Neuronal stem cell (in vitro differentiated cells): ENCODE results near the gene CRADD.

ENCODE experiments used
- DNase-seq: peaks from one replicate; pipeline ENCODE4 v3.0.0-alpha.2; 2013; ENCODE audit warnings: low spot score
- H2AFZ ChIP-seq: one replicate; pipeline ENCODE4 v1.6.1; 2013; ENCODE audit warnings: mild to moderate bottlenecking, low read length, inconsistent platforms
- H2AK5ac ChIP-seq: 2 replicates; pipeline ENCODE4 v1.6.1; 2013; ENCODE audit warnings: low read depth, mild to moderate bottlenecking, inconsistent platforms, low read length, moderate library complexity, mixed read lengths
- H2BK120ac ChIP-seq: 2 replicates; pipeline ENCODE4 v1.6.1; 2013; ENCODE audit warnings: low read depth, mild to moderate bottlenecking, inconsistent platforms, low read length, moderate library complexity, mixed read lengths
- H2BK12ac ChIP-seq: one replicate; pipeline ENCODE4 v1.6.1; 2013; ENCODE audit warnings: low read length, inconsistent platforms
- H2BK15ac ChIP-seq: 2 replicates; pipeline ENCODE4 v1.6.1; 2013; ENCODE audit warnings: mild to moderate bottlenecking, low read length, inconsistent platforms, mixed read lengths
- H2BK5ac ChIP-seq: one replicate; pipeline ENCODE4 v1.6.1; 2013; ENCODE audit warnings: inconsistent platforms, mild to moderate bottlenecking, low read length, moderate library complexity
- H3K14ac ChIP-seq: one replicate; pipeline ENCODE4 v1.6.1; 2013; ENCODE audit warnings: low read length, inconsistent platforms
- H3K18ac ChIP-seq: 2 replicates; pipeline ENCODE4 v1.6.1; 2013; ENCODE audit warnings: low read length, inconsistent platforms
- H3K23ac ChIP-seq: 2 replicates; pipeline ENCODE4 v1.6.1; 2013; ENCODE audit warnings: low read depth, mild to moderate bottlenecking, mixed read lengths, low read length, inconsistent platforms; ENCODE audit not compliant: poor library complexity
- H3K27ac ChIP-seq: replicated peaks from 3 replicates; pipeline ENCODE4 v1.5.1; 2013; ENCODE audit warnings: low read length, inconsistent platforms
- H3K27me3 ChIP-seq, 3 experiments: 2 replicates each; pipeline ENCODE4 v1.6.1; 2013; ENCODE audit warnings: low read length in 3 of 3, mild to moderate bottlenecking in 2 of 3, inconsistent platforms in 1 of 3, low read depth in 1 of 3, mixed read lengths in 1 of 3, moderate library complexity in 1 of 3; ENCODE audit not compliant: control insufficient read depth in 3 of 3, insufficient read depth in 3 of 3
- H3K36me3 ChIP-seq, 2 donors: replicated peaks in 1 of 2; 2 replicates each; pipeline ENCODE4 v1.6.1; 2013; ENCODE audit warnings: low read length in 2 of 2; ENCODE audit not compliant: control insufficient read depth in 2 of 2, insufficient read depth in 2 of 2
- H3K4ac ChIP-seq: 2 replicates; pipeline ENCODE4 v1.6.1; 2013; ENCODE audit warnings: inconsistent platforms, mild to moderate bottlenecking, low read length, moderate library complexity
- H3K4me1 ChIP-seq, 2 donors: 1 replicate in 1 of 2; 2 replicates in 1 of 2; pipeline ENCODE4 v1.6.1; 2013; ENCODE audit warnings: low read length in 2 of 2, low read depth in 1 of 2; ENCODE audit not compliant: control insufficient read depth in 2 of 2, insufficient read depth in 1 of 2
- H3K4me2 ChIP-seq: one replicate; pipeline ENCODE4 v1.6.1; 2013; ENCODE audit warnings: mild to moderate bottlenecking, low read length, inconsistent platforms; ENCODE audit not compliant: insufficient read depth, poor library complexity, severe bottlenecking
- H3K4me3 ChIP-seq, 2 donors: 2 replicates each; pipeline ENCODE4 v1.5.1; 2013; ENCODE audit warnings: low read length in 2 of 2, mild to moderate bottlenecking in 2 of 2, inconsistent platforms in 1 of 2, moderate library complexity in 1 of 2
- H3K79me1 ChIP-seq: one replicate; pipeline ENCODE4 v1.6.1; 2013; ENCODE audit warnings: low read depth, mild to moderate bottlenecking, inconsistent platforms, low read length, moderate library complexity
- H3K9ac ChIP-seq: one replicate; pipeline ENCODE4 v1.6.1; 2013; ENCODE audit warnings: mild to moderate bottlenecking, low read depth, low read length, inconsistent platforms; ENCODE audit not compliant: poor library complexity
- H3K9me3 ChIP-seq, 2 donors: replicated peaks in 1 of 2; 2 replicates each; pipeline versions ENCODE3 to v1.6.1; 2013; ENCODE audit warnings: low read length in 2 of 2, mild to moderate bottlenecking in 2 of 2, inconsistent platforms in 1 of 2, low read depth in 1 of 2, mixed read lengths in 1 of 2, moderate library complexity in 1 of 2; ENCODE audit not compliant: control insufficient read depth in 2 of 2, insufficient read depth in 1 of 2
- H4K8ac ChIP-seq: one replicate; pipeline ENCODE4 v1.6.1; 2013; ENCODE audit warnings: low read depth, mild to moderate bottlenecking, inconsistent platforms, low read length, moderate library complexity
- H4K91ac ChIP-seq: one replicate; pipeline ENCODE4 v1.6.1; 2013; ENCODE audit warnings: low read length, low read depth, mild to moderate bottlenecking, inconsistent platforms; ENCODE audit not compliant: poor library complexity
- WGBS, 2 donors: extraction: QIAGEN DNeasy Blood & Tissue Kit; methylation state at CpG; one replicate each; pipeline ENCODE4 v1.1.7; 2013; ENCODE audit warnings: missing lambda C conversion rate in 2 of 2, mixed read lengths in 1 of 2; ENCODE audit not compliant: insufficient read length in 2 of 2, insufficient replicate concordance in 1 of 2; ENCODE audit errors: extremely low coverage in 2 of 2; 5-methylcytosine and 5-hydroxymethylcytosine counted together

Gene CRADD

DNA sequence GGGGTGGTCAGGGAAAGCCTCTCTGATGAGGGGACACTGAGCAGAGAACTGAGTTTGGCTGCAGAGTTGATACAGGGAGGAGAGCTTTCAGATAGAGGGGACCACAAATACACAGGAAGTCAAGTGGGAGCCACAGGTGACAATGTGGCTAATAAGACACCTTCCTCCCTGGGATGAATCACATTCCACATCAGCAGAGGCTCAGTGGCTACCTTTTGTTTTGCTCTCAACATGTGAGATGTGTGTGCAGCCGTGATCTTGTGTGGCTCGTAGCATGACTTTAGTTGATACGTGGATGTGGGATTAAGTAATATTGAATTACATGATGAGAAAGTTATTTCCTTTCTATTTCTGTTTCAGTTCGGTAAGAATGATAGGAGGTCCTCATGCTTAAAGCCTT, 7.5 kb downstream of the CRADD start:
- no peak overlapping the region for H3K14ac ChIP-seq
- H3K4me3 ChIP-seq: no peak overlapping the region
- no peak overlapping the region for H2AK5ac ChIP-seq
- no peak overlapping the region for H3K23ac ChIP-seq
- H3K27me3 ChIP-seq: no peaks in the 10 kb centered on the region
- H2BK5ac ChIP-seq: no peak overlapping the region
- H2BK120ac ChIP-seq: no peak overlapping the region
- no peak overlapping the region for H3K4ac ChIP-seq
- H3K36me3 ChIP-seq: no peaks in the 10 kb centered on the region
- no peak overlapping the region for H3K27ac ChIP-seq
- H2BK12ac ChIP-seq: no peak overlapping the region
- H4K8ac ChIP-seq: no peak overlapping the region
- DNase-seq: no peak
- no peak overlapping the region for H3K18ac ChIP-seq
- H3K9me3 ChIP-seq: no peaks in the 10 kb centered on the region
- H3K4me2 ChIP-seq: no peak overlapping the region
- H4K91ac ChIP-seq: no peak overlapping the region
- H3K4me1 ChIP-seq: no peaks in the 10 kb centered on the region
- no peak overlapping the region for H2BK15ac ChIP-seq
- H2AFZ ChIP-seq: no peak overlapping the region
- H3K9ac ChIP-seq: no peak overlapping the region
- no peaks in the 10 kb centered on the region for H3K79me1 ChIP-seq
- WGBS, 2 donors: no CpG with 5 or more reads among the region's 4 CpGs

DNA sequence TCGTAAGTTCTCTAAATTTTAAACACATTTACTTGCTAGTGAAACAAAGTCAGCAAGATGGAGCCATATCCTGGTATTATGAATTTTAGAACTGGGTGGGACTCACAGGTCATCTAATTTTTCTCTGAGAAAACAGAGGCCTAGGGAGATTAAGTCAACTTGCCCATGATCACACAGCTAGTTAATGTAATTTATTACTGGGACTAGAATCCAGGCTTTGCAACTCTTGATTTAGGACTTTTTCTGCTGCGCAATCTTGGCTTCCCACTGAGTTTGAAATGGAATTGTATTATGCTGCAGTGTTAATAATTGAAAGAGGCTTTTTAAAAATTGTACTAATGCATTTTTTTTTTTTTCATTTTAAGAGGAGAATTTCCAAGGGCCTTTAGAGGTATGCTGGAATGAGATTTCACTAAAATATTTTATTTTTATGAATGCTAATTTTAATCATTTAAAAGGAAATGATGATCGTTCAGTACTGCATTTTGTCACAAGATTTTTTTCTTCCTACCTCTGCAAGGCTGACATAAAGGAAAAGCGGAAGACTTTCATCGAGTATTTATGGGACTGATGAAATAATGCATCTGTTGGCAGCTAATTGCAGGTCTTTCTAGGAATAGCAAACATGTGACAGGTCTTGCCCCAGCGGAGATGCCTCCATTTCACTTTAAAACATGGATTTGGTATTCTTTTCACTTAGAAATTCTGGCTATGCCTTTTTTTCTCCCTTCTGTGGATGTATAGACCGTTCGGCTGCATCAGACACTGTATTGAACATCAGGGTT, 9.6 kb downstream of the CRADD start:
- Histone ChIP-seq H2BK12ac (no peak overlapping the region), H2BK5ac (no peak overlapping the region), H3K4me3 (no peak overlapping the region), H2BK120ac (no peak overlapping the region), H3K4me1 (no peaks in the 10 kb centered on the region), H3K9me3 (no peaks in the 10 kb centered on the region), H3K4me2 (no peak overlapping the region), H4K8ac (no peak overlapping the region), H3K18ac (no peak overlapping the region), H2BK15ac (no peak overlapping the region), H2AK5ac (no peak overlapping the region), H3K27me3 (no peaks in the 10 kb centered on the region), H3K79me1 (no peaks in the 10 kb centered on the region), H3K4ac (no peak overlapping the region), H3K14ac (no peak overlapping the region), H4K91ac (no peak overlapping the region), H3K9ac (no peak overlapping the region), H3K23ac (no peak overlapping the region), H3K36me3 (no peaks in the 10 kb centered on the region), H2AFZ (no peak overlapping the region), H3K27ac (no peak overlapping the region)
- DNase-seq: no peak
- no CpG with 5 or more reads among the region's 8 CpGs for WGBS, 2 donors

DNA sequence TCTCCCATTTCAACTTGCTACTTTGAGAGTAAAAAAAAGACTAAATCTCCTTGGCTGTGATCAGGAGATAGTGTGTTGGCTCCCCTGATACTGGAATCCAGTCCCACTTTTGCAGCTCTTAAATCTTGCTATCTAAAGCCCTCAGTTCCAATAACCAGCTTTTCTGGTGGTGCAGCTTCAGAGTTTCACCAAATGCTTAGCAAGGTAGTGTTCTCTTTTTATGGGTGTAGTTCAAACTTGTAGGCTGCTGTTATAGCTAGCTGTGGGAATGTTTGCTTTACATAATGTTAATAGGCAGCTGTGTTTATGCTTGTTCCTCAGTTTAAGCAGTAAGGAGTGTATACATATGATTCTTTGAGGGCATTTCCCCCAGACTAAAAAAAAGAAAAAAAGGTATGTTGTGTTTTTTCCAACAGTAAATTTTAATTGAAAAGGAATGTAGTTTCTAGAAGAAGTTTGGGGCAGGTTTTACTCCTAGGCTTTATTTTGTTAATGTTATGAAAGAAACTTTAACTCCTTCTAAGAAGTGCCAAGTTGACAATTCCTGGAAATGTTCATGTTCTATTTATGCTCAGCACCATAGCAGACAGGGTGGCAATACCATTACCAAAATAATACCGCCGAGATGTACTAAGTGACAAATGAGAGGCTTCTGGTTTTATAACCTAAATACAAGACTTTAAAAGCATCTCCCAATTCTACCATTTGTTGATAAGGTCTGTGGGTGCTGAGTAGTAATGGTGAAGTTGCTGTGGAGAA, 12.1 kb downstream of the CRADD start:
- H3K4me2 ChIP-seq: no peak overlapping the region
- H3K4ac ChIP-seq: no peak overlapping the region
- no peak overlapping the region for H3K23ac ChIP-seq
- WGBS, 2 donors: no CpG with 5 or more reads among the region's 2 CpGs
- no peak for DNase-seq
- no peaks in the 10 kb centered on the region for H3K79me1 ChIP-seq
- no peaks in the 10 kb centered on the region for H3K27me3 ChIP-seq
- no peak overlapping the region for H3K4me3 ChIP-seq
- H3K9ac ChIP-seq: no peak overlapping the region
- H3K18ac ChIP-seq: no peak overlapping the region
- no peak overlapping the region for H3K27ac ChIP-seq
- H3K4me1 ChIP-seq: no peaks in the 10 kb centered on the region
- no peak overlapping the region for H3K14ac ChIP-seq
- H2BK12ac ChIP-seq: no peak overlapping the region
- no peaks in the 10 kb centered on the region for H3K36me3 ChIP-seq
- H4K91ac ChIP-seq: no peak overlapping the region
- no peak overlapping the region for H2BK15ac ChIP-seq
- H3K9me3 ChIP-seq: peaks cover 0 to 3% of the 10 kb centered on the region in 2 donors
- H4K8ac ChIP-seq: no peak overlapping the region
- no peak overlapping the region for H2BK120ac ChIP-seq
- no peak overlapping the region for H2BK5ac ChIP-seq
- H2AFZ ChIP-seq: no peak overlapping the region
- no peak overlapping the region for H2AK5ac ChIP-seq

DNA sequence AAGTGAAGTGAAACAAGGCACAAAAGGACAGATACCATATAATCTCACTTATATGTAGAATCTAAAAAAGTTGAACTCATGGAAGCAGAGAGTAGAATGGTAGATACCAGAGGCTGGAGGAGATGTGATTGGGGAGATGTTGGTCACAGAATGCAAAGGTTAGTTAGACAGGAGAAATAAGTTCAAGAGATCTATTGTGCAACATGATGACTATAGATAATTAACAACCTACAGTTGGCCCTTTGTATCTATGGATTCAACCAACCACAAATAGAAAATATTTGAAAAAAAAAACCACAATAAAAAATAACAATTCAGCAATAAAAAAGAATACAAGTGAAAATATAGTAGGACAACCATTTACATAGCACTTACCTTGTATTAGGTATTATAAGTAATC, 19.3 kb downstream of the CRADD start:
- Histone ChIP-seq H4K91ac (no peak overlapping the region), H3K18ac (no peak overlapping the region), H3K4ac (no peak overlapping the region), H2BK5ac (no peak overlapping the region), H3K4me2 (no peak overlapping the region), H3K9ac (no peak overlapping the region), H3K4me3 (no peak overlapping the region), H2AK5ac (no peak overlapping the region), H2AFZ (no peak overlapping the region), H3K14ac (no peak overlapping the region), H3K27ac (no peak overlapping the region), H4K8ac (no peak overlapping the region), H2BK120ac (no peak overlapping the region), H3K79me1 (no peaks in the 10 kb centered on the region), H3K9me3 (peaks cover 0 to 3% of the 10 kb centered on the region in 2 donors), H3K23ac (no peak overlapping the region), H2BK15ac (no peak overlapping the region), H3K4me1 (peaks cover 2 to 4% of the 10 kb centered on the region in 2 donors), H2BK12ac (no peak overlapping the region), H3K27me3 (no peaks in the 10 kb centered on the region), H3K36me3 (no peaks in the 10 kb centered on the region)
- DNase-seq: no peak
